Thymus (tissue), 11 donors: ENCODE results near the gene NGEF. TPM values are rescaled to one million over a fixed set of nuclear protein-coding genes. Genes with fewer than 3 reads are reported as not detected.

Source experiments
- DNase-seq, 9 donors: peaks; one replicate each; pipeline ENCODE4 v3.0.0-alpha.2; 2013; ENCODE audit warnings: low spot score in 9 of 9, low read depth in 6 of 9, missing footprints in 1 of 9
- H3K27ac ChIP-seq, 2 donors: one replicate each; pipeline ENCODE4 v1.5.1; 2013; ENCODE audit warnings: control low read depth in 1 of 2, low read depth in 1 of 2, low read length in 1 of 2, mild to moderate bottlenecking in 1 of 2, moderate library complexity in 1 of 2
- H3K27me3 ChIP-seq, 2 donors: one replicate each; pipeline ENCODE4 v1.5.1; 2013; ENCODE audit warnings: low read length in 1 of 2; ENCODE audit not compliant: control insufficient read depth in 2 of 2, insufficient read depth in 1 of 2
- H3K36me3 ChIP-seq, 2 donors: one replicate each; pipeline ENCODE4 v1.5.1; 2013; ENCODE audit warnings: low read length in 1 of 2, mild to moderate bottlenecking in 1 of 2, moderate library complexity in 1 of 2; ENCODE audit not compliant: control insufficient read depth in 2 of 2, insufficient read depth in 2 of 2
- H3K4me1 ChIP-seq, 2 donors: one replicate each; pipeline ENCODE4 v1.5.1; 2013; ENCODE audit warnings: low read length in 2 of 2; ENCODE audit not compliant: control insufficient read depth in 2 of 2, insufficient read depth in 2 of 2
- H3K4me3 ChIP-seq, 2 donors: one replicate each; pipeline ENCODE4 v1.5.1; 2013; ENCODE audit warnings: low read length in 2 of 2, control low read depth in 1 of 2, mild to moderate bottlenecking in 1 of 2
- H3K9me3 ChIP-seq, 2 donors: one replicate each; pipeline ENCODE4 v1.5.1; 2013; ENCODE audit warnings: low read length in 1 of 2, mild to moderate bottlenecking in 1 of 2; ENCODE audit not compliant: control insufficient read depth in 2 of 2, insufficient read depth in 1 of 2
- WGBS: extraction: QIAGEN DNeasy Blood & Tissue Kit; methylation state at CpG from one replicate; pipeline ENCODE4 v1.1.7; 2013; 5-methylcytosine and 5-hydroxymethylcytosine counted together
- polyA plus RNA-seq: library from polyadenylated mRNA; stranded (reverse); fragments of 200-250 nt; gene quantifications from one replicate; pipeline ENCODE4 v1.2.3, GENCODE V29; 2013
- total RNA-seq: library from RNA; stranded (reverse); fragments of 120-200 nt; gene quantifications from one replicate; pipeline ENCODE4 v1.2.4, GENCODE V29; 2013
- donor health status: healthy.

NGEF gene
- total and polyA plus RNA-seq, 2 donors, result 0.14 to 0.18 TPM

- no peaks in the 10 kb centered on the region for H3K27me3 ChIP-seq
- 75% methylated on average over 9 of the region's 9 CpGs for WGBS
- peak in 1 of 9 donors; percentile 19 for DNase-seq
- H3K4me3 ChIP-seq, result no peak overlapping the region
- peaks cover 6 to 8% of the 10 kb centered on the region in 2 donors for H3K4me1 ChIP-seq
- no peaks in the 10 kb centered on the region for H3K9me3 ChIP-seq
- H3K36me3 ChIP-seq, result peaks cover 35 to 57% of the 10 kb centered on the region in 2 donors
- H3K27ac ChIP-seq, result no peak overlapping the region
These were observed 173.5 kb downstream of the NGEF start for GRCh38 chr2:232839411-232840079.

DNA sequence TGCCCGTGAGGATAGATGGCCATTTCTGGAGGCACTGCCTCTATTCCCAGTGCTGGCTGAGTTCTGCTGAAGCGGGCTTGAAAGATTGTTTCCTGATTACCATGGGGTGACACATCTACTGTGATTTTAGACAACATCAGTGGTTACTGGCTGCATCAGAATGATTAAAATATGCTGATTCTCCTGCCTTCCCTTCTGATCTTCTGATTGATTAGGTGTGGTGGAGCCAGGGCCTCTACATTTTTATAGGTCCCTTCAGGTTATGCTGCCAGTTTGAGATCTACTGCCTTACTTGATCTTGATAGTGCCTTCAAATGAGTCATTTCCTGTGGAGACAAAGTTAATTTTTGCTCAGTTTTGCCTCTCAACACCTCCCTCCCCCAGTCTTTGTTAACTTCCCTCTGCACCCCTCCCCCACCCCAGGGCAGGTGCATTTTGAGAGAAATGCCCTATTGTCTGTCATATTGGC lies 174.6 kb downstream of the NGEF start:
- Histone ChIP-seq H3K9me3 (no peaks in the 10 kb centered on the region), H3K4me3 (no peak overlapping the region), H3K27ac (peak overlapping the region; percentile 57 to 89), H3K4me1 (peaks cover 6 to 8% of the 10 kb centered on the region in 2 donors), H3K27me3 (no peaks in the 10 kb centered on the region), H3K36me3 (peaks cover 37 to 60% of the 10 kb centered on the region in 2 donors)
- peak in 8 of 9 donors; percentile 24 to 84 (median 54) for DNase-seq
- WGBS, result 80% methylated on average over 2 of the region's 2 CpGs

DNA sequence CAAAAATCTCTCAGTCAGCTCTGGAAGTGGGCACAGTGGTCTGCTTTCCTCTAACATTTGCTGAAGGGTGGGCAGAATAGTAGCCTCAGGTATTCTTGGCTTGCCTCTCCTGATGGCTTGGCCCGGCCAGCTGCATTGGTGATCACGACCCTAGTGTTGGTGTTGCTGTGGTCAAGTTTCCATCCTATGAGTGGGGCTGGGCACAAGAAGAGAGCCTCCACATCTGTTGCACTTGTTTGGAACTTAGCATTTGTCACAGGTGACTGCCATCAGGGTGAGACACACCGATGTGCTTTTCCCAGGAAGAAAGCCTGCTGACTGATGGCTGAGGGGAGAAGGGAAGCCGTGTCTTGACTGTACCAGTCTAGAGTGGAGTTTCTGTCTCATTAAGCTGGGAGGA lies 176.1 kb downstream of the NGEF start:
- H3K27ac ChIP-seq, result no peak overlapping the region
- H3K4me1 ChIP-seq, result peaks cover 6 to 8% of the 10 kb centered on the region in 2 donors
- H3K9me3 ChIP-seq, result no peaks in the 10 kb centered on the region
- H3K4me3 ChIP-seq, result no peak overlapping the region
- H3K27me3 ChIP-seq, result no peaks in the 10 kb centered on the region
- 97% methylated on average over 4 of the region's 4 CpGs for WGBS
- H3K36me3 ChIP-seq, result peaks cover 46 to 67% of the 10 kb centered on the region in 2 donors
- DNase-seq, result no peak

GRCh38 chr2:232835687-232836208 lies 177.3 kb downstream of the NGEF start:
- Histone ChIP-seq H3K27ac (no peak overlapping the region), H3K9me3 (no peaks in the 10 kb centered on the region), H3K4me3 (no peak overlapping the region), H3K36me3 (peaks cover 53 to 71% of the 10 kb centered on the region in 2 donors), H3K4me1 (peaks cover 6 to 8% of the 10 kb centered on the region in 2 donors), H3K27me3 (no peaks in the 10 kb centered on the region)
- no peak for DNase-seq
- WGBS, result 96% methylated on average over 14 of the region's 14 CpGs

DNA sequence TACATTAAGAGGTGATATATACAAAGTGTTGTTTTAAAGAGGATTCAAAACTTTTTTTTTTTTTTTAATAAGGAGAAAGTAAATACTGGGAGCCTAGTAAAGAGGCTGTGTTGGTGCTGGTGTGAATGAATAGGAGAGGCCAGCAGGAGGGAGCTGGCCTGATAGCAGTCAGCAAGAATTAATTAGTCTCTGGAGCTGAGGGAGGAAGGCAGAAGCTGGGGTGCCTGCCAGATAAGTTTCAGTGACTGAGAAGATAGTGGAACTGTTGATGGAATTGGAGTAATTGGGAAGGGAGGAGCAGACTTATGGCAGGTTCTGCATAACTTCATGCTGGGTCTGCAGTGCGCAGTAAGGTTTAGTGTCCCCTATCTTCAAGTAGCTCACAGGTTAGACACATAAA lies 179.2 kb downstream of the NGEF start:
- H3K27ac ChIP-seq, result no peak overlapping the region
- DNase-seq, result no peak
- peaks cover 58 to 74% of the 10 kb centered on the region in 2 donors for H3K36me3 ChIP-seq
- 96% methylated on average over 1 of the region's 1 CpG for WGBS
- no peak overlapping the region for H3K4me3 ChIP-seq
- H3K27me3 ChIP-seq, result no peaks in the 10 kb centered on the region
- H3K4me1 ChIP-seq, result peaks cover 6 to 8% of the 10 kb centered on the region in 2 donors
- no peaks in the 10 kb centered on the region for H3K9me3 ChIP-seq

DNA sequence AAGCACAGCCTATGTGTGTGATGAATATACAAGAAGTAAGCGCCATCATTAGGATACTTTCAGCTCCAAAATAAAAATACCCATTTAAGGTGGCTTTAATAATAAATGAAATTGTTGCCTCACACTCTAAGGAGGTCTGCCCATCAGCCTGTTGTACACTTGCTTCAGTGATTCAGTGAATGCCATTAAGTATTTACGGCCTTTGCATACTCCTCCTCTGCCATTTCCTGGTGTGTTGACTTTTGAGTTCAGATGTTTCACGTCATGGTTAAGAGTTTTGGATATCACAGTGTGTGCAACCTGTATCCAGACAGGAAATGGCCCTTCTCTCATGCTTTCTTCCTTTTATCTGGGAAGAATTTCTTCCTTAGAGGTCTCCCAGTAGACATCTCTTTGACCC lies 181.6 kb downstream of the NGEF start:
- no peak for DNase-seq
- Histone ChIP-seq H3K4me1 (no peaks in the 10 kb centered on the region), H3K27ac (no peak overlapping the region), H3K4me3 (no peak overlapping the region), H3K36me3 (peaks cover 58 to 76% of the 10 kb centered on the region in 2 donors), H3K9me3 (no peaks in the 10 kb centered on the region), H3K27me3 (no peaks in the 10 kb centered on the region)
- 98% methylated on average over 3 of the region's 3 CpGs for WGBS

DNA sequence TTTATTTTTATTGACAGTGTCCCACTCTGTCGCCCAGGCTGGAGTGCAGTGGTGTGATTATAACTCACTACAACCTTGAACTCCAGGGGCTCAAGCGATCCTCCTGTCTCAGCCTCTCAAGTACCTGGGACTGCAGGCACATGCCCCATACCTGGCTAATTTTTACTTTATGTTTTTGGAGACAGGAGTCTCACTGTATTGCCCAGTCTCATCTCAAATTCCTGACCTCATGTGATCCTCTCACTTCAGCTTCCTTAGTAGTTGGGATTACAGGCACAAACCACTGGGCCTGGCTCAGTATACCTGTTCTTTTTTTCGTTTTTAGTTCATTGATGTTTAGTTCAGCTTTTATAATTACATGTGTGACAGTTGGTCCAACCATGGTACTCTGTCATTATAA lies 183.1 kb downstream of the NGEF start:
- no peak overlapping the region for H3K4me3 ChIP-seq
- no peak overlapping the region for H3K27ac ChIP-seq
- no peaks in the 10 kb centered on the region for H3K4me1 ChIP-seq
- H3K9me3 ChIP-seq, result no peaks in the 10 kb centered on the region
- H3K36me3 ChIP-seq, result peaks cover 49 to 69% of the 10 kb centered on the region in 2 donors
- H3K27me3 ChIP-seq, result no peaks in the 10 kb centered on the region
- no peak for DNase-seq
- WGBS, result over 99% methylated on average over 3 of the region's 3 CpGs

Other genes with a start within 250 kb of the NGEF start
- gene KCNJ13, start 236.7 kb downstream of the NGEF start, total RNA-seq, result 0.24 TPM
- 0.18 TPM for gene KCNJ13, start 236.7 kb downstream of the NGEF start, polyA plus RNA-seq
- 1.4 TPM for gene SNORC, start 143.0 kb downstream of the NGEF start, total RNA-seq
- gene SNORC, start 143.0 kb downstream of the NGEF start, polyA plus RNA-seq, result 5.0 TPM
- not detected for gene NEU2, start 19.4 kb upstream of the NGEF start, total RNA-seq
- not detected for gene NEU2, start 19.4 kb upstream of the NGEF start, polyA plus RNA-seq
- 26.6 TPM for gene INPP5D, start 47.1 kb upstream of the NGEF start, total RNA-seq
- gene INPP5D, start 47.1 kb upstream of the NGEF start, polyA plus RNA-seq, result 42.0 TPM
- gene ATG16L1, start 238.4 kb upstream of the NGEF start, total RNA-seq, result 23.4 TPM
- gene ATG16L1, start 238.4 kb upstream of the NGEF start, polyA plus RNA-seq, result 27.6 TPM